Measurements from ENCODE around the gene IGDCC3.

DNA sequence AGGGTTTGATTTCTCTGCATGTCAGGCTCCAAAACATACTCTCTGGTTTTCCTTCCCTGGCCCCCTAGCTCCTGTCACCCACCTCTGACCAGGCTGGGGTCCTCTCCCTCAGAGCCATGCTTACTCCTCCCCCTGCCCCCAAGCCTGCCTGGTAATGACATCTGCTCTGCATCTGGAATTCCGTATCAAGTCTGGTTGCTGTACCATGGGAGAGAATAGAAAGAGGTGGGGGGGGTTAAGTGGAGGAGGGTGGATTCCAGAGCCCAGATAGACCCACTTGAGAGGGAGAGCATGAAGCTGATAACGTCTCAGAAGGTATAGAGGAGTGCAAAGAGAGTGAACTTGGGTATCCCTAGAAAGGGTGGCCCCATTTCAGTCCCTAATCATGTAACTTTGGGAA lies 40.8 kb upstream of the IGDCC3 start:
- TF ChIP-seq, protein P1, sequence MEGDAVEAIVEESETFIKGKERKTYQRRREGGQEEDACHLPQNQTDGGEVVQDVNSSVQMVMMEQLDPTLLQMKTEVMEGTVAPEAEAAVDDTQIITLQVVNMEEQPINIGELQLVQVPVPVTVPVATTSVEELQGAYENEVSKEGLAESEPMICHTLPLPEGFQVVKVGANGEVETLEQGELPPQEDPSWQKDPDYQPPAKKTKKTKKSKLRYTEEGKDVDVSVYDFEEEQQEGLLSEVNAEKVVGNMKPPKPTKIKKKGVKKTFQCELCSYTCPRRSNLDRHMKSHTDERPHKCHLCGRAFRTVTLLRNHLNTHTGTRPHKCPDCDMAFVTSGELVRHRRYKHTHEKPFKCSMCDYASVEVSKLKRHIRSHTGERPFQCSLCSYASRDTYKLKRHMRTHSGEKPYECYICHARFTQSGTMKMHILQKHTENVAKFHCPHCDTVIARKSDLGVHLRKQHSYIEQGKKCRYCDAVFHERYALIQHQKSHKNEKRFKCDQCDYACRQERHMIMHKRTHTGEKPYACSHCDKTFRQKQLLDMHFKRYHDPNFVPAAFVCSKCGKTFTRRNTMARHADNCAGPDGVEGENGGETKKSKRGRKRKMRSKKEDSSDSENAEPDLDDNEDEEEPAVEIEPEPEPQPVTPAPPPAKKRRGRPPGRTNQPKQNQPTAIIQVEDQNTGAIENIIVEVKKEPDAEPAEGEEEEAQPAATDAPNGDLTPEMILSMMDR (IDR thresholded peaks at IDR 0.05): no peak
- TF ChIP-seq POLR2A (IDR thresholded peaks at IDR 0.05): no peak
- no peak for TF ChIP-seq EP300 (IDR thresholded peaks at IDR 0.05)
